Activated T-cell treated with anti-CD3 and anti-CD28 coated beads, Interleukin-2, amount 50 U/mL, for 48 hours (primary cell): ENCODE data around the gene ADNP2.

Source experiments
- DNase-seq, 2 experiments: peaks; one replicate each; pipeline ENCODE4 v3.0.0-alpha.2; 2020

The ADNP2 gene

DNA sequence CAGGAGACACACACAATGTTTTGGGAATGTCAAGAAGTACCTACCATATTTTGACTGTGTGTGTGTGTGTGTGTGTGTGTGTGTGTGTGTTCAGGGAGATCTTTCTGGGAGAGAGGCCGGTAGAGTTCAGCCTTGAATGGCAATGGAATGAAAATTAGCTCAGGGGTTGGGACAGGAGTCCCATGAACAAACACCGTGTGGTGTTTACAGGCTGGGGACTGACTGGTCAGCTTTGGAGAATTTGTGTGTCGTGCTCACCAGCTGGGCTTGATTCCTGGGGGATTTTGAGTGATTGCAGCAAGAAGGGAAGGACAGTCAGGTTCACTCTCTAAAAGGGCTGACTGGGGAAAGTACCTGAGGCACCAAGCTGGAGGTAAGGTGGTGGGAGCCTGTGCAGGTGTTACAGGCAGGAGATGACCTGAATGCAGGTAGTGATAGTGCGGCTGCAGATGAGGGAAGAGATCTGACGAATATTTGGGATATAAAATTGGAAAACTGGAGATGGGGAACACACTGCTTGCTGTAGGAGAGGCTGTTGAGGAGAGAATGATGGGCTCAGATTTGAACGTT is 2.5 kb upstream of the ADNP2 start:
- no peak for DNase-seq

DNA sequence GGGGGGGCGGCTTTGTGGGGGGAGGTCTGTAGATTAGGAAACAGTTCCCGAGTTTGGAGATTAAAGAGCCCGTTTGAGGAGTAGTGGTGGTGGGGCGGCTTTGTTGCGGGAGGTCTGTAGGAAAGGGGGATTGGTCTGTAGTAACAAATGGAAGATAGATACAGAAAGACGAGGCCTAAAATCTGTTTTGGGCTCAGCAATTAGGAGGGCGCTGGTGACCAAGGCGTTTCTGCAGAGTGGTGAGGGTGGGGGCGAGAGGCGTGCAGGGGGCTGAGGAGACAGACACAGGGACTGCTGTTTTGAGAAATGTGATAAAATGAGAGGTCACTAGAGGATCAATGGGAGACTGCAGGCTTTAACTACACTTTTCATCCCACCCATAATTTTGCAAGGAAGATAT is 1.6 kb upstream of the ADNP2 start:
- DNase-seq: no peak

DNA sequence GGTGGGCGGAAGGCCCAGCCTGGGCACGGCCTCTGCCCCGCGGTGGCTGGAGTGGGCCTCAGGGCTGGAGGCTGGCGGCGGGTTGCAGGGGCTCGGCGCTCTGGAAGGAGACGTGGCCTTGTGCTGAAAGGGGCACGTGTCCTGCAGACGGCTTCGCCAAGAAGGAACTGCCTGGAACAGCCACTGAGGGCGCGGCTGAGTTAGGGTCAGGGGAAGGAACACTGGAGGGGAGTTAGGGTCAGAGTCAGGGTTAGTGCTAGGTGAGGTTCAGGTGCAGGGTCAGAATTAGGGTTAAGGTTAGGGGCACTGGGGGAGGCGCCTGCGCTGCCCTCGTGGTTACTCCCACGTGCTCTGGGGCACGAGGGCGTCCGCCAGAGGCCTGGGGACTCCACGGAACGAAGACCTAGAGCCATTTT is 933 bp upstream of the ADNP2 start:
- DNase-seq: no peak

DNA sequence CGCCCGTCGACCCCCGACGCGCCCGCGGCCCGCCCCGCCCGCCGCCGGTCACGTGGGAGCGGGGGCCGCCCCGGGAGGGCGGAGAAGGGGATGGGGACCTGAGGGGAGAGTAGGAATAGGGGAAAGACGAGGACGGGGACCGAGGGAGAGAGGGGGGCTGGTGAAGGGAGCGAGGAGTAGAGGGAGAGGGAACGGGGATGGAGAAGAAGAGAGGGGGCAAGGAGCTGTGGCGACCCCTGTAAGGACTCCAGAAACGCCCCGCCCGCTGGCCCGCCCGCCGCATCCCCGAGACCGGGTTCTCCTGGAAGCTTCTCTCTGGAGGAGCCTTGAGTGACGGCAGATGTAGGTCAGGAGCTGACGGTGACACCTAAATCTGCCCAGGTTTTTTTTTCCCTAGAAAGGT is 615 bp downstream of the ADNP2 start:
- DNase-seq: peak; percentile 54 to 64

DNA sequence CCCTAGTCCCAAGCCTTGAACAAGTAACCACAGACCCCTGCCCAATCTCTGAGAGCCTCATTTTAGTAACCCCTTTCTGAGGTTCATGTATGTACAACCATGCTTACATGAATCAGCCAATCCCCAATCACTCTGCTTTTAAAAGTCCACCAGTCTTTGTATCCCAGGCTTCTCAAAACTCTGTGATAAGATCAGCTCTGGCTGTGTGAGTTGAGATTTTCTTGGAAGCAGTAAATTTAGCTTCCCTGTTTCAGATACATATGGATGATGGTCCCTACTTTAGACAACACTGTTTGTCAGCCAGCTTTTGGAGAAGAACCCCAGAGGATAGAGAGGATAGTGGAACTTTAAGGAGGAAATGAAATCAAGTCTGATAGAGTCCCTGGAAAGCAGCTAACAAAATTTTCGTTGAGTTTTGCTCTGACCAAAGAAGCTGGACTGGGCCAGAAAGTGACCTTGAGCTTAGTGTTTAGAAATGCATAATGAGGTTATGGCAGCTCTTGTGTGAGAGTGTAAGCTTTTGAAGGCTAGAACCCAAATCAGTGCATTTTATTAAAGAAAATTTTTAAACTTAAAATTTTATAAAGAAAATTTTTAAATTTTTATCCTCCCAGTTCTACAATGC is 3.7 kb downstream of the ADNP2 start:
- DNase-seq: no peak

DNA sequence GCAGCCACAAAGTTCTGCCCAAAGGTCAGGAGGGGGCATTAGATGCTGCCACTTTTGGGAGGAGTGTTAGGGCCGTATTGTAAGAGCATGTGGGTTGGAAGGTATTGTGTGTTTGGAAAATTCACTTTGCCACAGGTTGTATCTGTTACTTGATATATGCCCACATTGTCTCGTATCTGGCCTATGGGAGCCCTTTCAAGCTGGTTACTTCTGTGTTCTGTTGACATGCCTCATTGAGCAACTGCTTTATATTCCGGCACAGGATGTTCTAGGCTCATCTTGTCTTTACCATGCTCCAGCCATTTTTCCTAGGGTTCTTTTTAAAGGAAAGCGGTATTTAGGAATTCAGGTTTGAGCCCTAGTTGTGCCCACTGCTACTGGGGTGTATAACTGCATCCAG is 6.0 kb downstream of the ADNP2 start:
- no peak for DNase-seq

DNA sequence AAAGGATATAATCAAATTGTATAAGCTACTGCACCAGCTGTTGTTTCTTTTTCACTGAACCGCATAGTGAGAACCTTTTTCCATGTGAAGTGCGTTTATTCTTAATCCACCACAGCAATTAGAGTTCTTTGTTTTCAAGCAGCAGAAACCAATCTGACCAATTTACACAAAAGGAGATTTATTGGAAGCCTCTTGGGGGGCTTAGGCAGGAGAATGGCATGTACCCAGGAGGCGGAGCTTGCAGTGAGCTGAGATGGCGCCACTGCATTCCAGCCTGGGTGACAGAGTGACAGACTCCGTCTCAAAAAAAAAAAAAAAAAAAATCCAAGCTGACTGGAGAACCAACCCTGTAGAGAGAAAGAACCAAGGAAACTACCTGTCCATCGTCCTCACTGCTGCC is 10.0 kb downstream of the ADNP2 start:
- no peak for DNase-seq

DNA sequence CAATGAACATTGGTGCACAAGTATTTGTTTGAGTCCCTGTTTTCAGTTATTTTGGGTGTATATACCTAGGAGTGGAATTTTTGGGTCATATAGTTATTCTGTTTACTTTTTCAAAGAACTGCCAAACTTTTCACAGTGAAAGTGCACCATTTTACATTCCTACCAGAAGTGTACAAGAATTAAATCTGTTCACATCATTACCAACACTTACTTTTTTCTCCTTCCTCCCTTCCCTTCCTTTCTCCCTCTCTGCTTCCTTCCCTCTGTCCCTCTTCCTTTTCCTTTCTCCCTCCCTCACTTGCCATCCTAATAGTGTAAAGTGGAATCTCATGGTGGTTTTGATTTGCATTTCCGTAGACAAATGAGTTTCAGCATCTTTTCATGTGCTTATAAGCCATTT is 11.9 kb downstream of the ADNP2 start:
- no peak for DNase-seq

DNA sequence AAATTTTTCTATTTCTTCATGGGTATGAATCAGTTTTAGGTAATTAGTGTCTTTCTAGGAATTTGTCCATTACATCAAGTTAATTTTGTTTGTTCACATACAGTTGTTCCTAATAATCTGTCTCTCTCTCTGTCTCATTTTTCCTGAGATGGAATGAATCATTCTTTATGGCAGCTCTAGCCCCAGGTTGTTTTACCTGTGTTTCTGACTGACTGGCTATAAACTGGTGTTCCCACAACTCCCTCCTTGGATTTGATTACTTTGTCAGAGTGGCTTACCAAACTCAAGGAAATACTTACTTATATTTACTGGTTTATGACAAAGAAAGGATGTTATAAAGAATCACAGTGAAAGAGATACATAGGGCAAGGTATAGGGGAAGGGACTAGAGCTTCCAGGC is 15.1 kb downstream of the ADNP2 start:
- DNase-seq: no peak

DNA sequence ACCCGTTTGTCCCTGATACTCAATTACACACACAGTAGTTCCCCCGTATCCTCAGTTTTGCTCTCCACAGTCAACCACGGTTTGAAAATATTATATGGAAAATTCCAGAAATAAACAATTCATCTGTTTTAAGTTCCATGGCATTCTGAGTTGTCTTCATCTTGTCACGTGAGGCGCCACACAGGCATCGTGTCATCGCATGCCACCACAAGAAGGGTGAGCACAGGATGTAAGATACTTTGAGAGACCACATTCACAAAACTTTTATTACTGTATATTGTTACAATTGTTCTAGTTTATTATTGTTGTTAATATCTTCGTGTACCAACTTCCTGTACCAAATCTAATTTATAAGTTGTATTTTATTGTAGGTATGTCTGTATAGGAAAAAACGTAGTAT is 17.7 kb downstream of the ADNP2 start:
- peak in 1 of 2 experiments; percentile 37 for DNase-seq

DNA sequence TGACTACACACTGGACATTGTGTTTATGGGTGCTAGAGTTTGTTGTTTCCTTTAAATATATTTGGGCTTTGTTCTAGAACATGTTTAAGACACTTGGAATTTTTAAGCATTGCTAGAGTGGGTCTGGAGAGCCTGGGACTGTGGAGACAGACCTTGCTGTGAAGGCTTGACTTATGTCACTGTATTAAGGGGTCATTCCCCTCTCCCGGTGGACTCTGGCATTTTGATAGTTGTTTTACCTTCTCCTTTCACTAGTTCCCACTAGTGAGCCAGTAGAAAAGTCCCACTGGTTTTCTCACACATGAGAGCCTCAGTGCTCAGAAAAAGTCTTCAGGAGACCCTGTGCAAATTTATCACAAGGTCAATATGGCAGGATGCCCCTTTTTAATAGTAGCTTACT is 18.6 kb downstream of the ADNP2 start:
- no peak for DNase-seq

DNA sequence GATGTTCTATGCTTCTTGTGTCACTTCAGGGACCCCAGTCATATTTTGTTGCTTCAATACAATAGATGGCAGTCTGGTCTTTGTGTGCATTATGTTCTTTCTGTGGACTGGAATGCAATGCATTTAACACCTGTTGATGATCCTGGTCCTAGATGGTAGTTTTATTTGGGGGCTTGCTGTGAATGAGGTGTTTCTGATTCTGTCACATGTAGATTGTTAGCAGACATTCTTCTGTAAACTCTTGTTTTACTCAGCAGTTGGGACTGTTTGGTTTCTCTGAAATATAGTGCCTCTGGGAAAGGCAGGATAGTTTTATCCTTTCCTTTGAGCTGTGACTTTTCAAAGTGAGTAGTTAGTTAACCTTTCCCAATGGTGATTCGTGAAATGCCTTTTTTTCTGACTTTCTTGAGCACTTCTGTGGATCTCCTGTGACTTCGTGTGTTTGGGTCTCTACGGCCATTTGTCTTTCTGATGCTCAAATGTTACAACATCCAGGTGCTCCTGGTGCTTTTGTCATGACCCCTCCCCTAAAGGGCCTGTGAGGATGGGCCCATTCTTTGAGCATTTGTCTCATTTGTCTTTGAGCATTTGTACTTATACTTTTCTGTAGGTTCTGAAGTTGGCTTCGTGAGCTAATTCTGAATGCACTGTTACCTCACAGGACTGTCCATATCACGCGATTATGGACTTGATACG is 20.8 kb downstream of the ADNP2 start:
- no peak for DNase-seq

DNA sequence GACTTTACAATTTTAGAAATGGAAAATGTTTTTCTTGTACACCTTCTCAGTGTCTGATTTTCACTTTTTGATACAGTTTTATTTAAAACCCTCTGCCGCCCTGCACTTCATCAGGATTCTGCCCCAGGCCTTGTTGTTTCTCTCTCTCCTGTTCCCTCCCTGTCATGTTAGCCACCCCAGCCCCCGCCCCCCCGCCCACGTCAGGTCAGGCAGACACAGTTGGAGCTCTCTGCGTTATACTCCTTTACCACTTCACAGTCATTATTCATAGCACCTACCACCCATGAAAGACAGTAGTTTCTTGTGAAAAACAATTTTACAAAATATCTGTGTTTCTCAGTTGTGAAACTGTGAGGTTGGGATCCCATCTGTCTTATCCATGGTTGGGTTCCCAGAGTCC is 21.5 kb downstream of the ADNP2 start:
- DNase-seq: no peak

DNA sequence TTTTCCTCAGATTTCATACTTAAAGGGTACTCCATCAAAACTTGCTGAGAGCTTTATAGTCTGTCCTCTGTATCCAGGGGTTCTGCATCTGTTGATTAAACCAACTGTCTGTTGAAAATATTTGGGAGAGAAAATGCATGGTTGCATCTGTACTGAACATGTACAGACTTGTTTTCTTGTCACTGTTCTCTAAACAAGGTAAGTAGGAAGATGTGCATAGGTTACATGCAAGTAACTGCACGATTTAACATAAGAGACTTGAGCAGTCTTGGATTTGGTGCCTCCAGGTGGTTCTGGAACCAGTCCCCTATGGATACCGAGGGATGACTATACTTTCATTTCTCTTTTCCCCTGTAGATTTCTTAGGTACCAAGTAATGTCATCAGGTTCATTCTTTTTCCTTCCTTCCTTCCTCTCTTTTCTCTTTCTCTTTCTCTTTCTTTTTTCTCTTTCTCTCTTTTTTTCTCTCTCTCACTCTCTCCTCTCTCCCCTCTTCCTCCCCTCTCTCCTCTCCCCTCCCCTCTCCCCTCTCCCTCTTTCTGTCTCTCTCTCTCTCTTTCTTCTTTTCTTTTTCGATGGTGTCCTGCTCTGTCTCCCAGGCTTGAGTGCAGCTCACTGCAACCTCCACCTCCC is 23.2 kb downstream of the ADNP2 start:
- DNase-seq: no peak

DNA sequence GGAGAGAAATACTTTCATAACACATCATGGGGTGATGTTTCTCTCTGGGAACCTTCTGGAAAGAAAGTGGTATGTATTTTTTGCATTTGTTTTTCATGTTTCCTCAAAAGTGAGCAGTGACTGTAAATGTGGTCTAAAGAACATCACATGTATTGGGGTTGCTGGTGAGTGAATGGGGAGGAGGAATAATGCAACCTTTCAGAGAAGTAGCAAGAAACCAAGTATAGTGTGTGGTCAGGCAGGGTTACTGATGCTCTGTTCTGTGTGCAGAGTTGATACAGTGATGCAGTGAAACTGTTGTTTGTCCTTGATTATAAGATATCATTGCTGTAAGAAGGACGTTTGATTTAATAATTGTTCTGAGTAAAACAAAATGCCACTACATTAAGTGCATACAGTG is 24.1 kb downstream of the ADNP2 start:
- no peak for DNase-seq

DNA sequence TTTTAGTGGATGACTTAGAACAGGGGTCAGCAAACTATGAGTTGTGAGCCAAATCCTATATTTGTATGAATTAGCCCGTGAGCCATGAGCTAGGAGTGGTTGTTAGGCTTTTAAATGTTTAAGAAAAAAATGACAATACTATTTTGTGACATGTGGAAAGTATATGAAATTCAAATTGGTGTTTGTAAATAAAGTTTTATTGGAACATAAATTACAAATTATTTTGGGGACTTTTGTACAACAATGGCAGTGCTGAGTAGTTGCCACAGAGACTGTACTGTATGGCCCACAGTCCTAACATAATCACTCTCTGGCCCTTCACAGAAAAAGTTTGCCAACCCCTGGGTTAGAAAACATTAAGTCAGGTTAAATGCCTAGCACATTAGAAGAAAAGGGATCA is 26.1 kb downstream of the ADNP2 start:
- no peak for DNase-seq

DNA sequence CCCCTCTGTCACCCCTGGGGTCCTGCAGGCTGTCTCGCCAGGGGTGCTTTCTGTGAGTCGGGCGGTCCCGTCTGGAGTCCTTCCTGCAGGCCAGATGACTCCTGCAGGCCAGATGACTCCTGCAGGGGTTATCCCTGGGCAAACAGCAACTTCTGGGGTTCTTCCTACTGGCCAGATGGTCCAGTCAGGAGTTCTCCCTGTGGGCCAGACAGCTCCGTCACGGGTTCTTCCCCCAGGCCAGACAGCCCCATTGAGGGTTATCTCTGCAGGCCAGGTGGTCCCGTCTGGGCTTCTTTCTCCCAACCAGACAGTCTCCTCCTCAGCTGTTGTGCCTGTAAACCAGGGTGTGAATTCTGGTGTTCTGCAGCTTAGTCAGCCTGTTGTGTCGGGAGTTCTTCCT is 27.6 kb downstream of the ADNP2 start:
- DNase-seq: no peak

DNA sequence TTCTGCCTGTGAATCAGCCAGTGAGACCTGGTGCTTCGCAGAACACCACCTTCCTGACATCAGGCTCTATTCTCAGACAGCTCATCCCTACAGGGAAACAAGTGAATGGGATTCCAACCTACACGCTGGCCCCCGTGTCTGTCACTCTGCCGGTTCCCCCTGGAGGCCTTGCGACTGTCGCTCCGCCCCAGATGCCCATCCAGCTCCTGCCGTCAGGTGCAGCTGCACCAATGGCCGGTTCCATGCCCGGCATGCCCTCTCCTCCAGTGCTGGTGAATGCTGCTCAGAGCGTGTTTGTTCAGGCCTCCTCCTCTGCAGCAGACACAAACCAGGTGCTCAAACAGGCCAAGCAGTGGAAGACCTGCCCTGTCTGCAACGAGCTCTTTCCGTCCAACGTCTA is 28.1 kb downstream of the ADNP2 start:
- no peak for DNase-seq

DNA sequence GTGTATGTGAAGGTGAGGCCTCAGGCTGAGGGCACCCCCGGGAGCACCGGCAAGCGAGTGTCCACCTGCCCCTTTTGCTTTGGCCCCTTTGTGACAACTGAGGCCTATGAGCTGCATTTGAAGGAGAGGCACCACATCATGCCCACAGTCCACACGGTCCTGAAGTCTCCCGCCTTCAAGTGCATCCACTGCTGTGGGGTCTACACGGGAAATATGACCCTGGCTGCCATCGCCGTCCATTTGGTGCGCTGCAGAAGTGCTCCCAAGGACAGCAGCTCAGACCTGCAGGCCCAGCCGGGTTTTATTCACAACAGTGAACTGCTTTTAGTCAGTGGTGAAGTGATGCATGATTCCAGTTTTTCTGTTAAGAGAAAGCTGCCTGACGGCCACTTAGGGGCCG is 28.9 kb downstream of the ADNP2 start:
- no peak for DNase-seq

DNA sequence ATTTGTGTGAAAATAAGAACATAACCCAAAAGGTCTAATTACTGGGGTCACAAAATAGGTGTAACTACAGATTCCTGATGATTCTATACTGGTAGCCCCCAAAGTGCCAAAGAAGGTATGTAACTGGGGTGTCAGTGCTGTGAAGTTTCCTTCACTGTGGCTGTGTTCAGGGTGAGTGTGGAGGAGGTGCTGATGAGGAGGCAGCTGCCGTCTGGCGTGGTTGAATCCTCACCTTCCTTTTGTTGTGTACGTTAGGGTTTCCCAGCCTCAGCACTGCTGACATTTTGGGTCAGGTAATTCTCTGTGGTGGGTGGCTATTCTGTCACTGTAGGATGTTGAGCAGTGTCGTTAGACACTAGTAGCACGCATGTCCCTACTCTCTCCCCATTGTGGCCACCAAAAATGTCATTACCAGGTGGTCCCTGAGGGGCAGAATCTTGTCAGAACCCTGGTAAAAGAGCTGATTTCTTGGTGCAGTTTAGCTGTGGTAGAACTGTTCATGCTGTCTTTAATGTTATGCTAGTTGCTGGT is 31.5 kb downstream of the ADNP2 start:
- DNase-seq: no peak

DNA sequence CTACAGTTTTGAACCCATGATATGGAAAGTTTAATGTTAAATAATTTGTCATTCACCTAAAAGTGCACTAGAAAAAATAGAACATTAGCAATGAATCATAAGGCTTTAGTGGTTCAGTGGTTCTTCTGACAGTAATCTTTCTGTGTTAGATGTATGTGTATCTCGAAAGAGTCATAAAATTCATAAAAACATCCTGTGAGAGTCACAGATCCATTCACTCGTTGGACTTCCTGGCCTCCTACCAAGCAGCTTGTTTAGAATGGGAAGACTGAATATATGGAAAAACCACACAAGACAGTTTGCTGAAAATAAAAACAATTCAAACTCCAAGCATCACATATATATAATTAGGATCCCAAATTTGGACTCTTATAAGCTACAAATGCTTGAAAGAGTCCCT is 34.8 kb downstream of the ADNP2 start:
- no peak for DNase-seq

DNA sequence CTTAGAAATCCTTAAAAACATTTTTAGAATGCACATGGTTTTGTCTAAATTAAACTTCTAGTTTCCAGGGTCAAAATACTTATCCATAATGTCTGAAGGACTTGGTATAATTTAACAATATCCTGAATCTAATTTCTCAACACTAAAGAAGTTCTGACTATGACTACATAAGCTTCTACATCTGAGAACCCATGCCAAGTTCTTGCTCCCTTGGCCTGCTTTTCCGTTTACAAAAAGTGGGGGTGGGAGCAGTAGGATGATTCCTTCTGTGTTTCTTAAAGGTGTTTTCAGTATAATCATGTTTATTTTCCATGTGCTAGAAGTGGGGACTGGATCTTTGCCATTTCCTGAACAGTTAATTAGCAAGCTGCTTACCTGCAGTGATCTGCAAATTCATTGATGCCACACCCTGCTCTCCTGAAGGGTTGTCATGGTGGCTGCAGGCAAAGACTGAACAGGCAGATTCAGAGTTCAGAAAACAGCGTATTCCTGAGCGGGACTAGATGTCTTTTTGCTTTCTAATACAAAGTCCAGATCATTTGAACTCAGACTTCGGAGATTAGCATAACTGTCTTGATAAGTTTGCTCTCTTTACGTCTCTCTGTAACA is 36.2 kb downstream of the ADNP2 start:
- no peak for DNase-seq

DNA sequence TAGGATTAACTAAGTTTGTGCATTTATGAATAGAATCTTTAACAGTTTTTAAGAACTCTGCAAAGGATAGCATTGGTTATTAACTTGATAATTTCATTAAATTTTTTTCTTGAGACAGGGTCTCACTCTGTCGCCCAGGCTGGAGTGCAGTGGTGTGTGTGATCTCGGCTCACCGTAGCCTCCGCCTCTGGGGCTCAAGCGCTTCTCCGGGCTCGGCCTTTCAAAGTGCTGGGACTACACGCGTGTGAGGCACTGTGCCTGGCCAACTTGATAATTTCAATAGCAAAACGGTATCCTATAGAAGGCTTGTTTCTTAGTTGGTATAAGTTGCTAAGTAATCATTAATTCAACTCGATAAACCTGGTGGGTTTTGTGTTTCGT is 38.0 kb downstream of the ADNP2 start:
- DNase-seq: no peak
